ENCODE results near the gene AFAP1.

Gene AFAP1, protein sequence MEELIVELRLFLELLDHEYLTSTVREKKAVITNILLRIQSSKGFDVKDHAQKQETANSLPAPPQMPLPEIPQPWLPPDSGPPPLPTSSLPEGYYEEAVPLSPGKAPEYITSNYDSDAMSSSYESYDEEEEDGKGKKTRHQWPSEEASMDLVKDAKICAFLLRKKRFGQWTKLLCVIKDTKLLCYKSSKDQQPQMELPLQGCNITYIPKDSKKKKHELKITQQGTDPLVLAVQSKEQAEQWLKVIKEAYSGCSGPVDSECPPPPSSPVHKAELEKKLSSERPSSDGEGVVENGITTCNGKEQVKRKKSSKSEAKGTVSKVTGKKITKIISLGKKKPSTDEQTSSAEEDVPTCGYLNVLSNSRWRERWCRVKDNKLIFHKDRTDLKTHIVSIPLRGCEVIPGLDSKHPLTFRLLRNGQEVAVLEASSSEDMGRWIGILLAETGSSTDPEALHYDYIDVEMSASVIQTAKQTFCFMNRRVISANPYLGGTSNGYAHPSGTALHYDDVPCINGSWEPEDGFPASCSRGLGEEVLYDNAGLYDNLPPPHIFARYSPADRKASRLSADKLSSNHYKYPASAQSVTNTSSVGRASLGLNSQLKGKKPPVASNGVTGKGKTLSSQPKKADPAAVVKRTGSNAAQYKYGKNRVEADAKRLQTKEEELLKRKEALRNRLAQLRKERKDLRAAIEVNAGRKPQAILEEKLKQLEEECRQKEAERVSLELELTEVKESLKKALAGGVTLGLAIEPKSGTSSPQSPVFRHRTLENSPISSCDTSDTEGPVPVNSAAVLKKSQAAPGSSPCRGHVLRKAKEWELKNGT

DNA sequence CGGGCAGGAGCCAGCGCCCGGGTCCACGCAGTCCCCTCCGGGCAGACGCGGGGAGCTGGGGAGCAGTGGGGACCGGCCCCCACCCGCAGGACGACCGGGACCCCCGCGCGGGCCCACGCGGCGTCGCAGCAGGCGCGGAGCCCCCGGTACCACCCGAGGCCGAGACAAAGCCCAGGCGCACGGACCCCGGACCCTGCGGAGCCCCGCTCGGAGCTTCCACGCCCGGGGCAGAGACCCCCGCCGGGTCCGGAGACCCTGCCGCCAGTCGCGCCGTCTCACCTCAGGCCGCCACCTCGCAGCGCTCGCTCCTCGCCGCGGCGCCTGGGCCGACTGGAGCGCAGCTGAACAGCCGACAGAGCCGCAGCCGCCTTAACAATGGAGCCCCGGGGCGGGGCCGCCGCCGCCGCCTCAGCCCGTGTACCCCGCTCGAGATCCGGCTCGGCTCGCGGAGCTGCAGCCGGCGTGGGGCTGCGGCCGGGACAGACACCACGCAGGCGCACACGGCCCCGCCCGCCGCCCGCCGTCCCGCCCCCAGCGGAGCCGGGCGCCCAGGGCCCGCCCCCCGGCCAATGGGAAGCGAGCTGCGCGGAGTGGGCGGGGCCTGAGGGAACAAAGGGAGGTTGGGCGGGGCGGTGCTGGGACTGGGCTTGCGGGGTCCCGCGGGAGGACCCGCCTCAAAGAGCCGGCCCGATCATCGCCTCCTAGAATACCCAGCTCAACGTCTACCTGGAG, at the start of gene AFAP1:
Gene AFAP1, minus strand, starts transcription at position 485 of the 732 bp plus-strand sequence. CDS start 67,783 bp downstream, outside the sequence.
- Histone ChIP-seq H4K20me1 (peaks cover 0 to 40% (median 8%) of the 10 kb centered on the region in 11 experiments; a peak in 9 of 22 replicates), H3K27me3 (peaks cover 15 to 37% (median 26%) of the 10 kb centered on the region in 11 experiments), H3K9ac (peak within 1 kb of the TSS; percentile 77 to 91 (median 86)), H3K27ac (peak within 1 kb of the TSS; percentile 59 to 82 (median 79); a peak in 21 of 22 replicates), H3K4me3 (peak within 1 kb of the TSS; percentile 72 to 88 (median 82)), H3K4me1 (peaks cover 16 to 36% (median 21%) of the 10 kb centered on the region in 10 experiments), H3K36me3 (no peaks in the 10 kb centered on the region), H3K9me3 (replicated peaks in 1 of 11) (no peaks in the 10 kb centered on the region), H3K4me2 (peak within 1 kb of the TSS; percentile 97 to 100 (median 99))
- TF ChIP-seq Cebpa-rat (IDR thresholded peaks at IDR 0.05): no peak

DNA sequence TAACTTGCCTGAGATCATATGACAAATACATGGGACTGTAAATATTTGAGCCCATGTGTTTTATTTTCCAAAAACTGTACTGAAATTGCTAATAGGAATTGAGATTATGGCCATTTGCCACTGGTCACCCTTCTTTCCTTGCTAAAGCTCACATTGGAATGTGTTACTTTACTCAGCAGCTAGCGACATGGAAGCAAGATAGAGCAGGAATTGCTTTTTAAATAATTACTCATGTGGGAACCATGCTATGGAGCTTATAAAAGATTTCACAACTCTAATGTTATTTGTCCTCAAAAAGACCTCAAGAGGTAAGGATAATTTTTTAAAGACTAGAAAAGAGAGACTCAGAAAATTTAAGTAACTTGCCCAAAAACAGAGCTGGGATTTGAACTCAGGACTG, 48.8 kb upstream of the AFAP1 start:
- no peak overlapping the region for H3K27ac ChIP-seq
- TF ChIP-seq Cebpa-rat (IDR thresholded peaks at IDR 0.05): no peak

DNA sequence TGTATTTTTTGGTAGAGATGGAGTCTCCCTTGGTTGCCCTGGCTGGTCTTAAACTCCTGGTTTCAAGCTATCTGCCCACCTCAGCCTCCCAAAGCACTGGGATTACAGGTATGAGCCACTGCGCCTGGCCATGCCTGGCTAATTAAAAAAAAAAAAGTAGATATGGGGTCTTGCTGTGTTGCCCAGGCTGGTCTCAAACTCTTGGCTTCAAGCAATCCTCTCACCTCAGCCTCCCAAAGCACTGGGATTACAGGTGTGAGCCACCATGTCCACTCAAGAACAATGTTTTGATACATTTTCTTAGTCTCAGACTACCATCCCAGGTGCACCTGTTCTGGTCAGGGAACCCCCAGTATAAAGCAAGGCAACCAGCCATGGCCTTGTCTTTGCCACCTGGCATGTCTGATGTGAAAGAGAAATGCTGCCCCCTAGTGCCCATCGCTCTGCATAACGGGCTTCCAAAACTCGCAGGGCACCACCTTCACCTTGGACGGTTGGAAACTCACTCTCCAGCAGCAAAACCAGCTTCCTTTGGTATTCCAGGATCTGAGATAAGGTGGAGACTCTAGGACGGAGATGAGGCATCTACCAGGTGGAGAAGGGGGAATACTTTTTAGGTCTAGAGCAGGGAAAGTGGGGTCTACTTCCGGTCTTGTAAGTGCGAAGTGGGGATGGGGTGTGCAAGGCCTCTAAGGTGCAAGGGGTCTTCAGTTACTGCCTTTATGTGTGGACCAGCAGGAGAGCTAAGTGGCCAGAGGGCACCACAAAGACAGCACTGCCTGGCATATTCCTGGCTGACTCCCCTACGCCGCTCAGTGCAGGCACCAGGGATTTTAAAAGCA, 47.7 kb upstream of the AFAP1 start:
- Histone ChIP-seq H3K9ac (no peak overlapping the region), H4K20me1 (peaks cover 0 to 13% (median 0%) of the 10 kb centered on the region in 11 experiments; a peak in 5 of 22 replicates), H3K9me3 (replicated peaks in 1 of 11) (peaks cover 0 to 8% (median 0%) of the 10 kb centered on the region in 11 experiments; a peak in 3 of 22 replicates), H3K27me3 (peaks cover 0 to 16% (median 0%) of the 10 kb centered on the region in 11 experiments; a peak in 7 of 22 replicates), H3K36me3 (no peaks in the 10 kb centered on the region), H3K4me3 (no peak overlapping the region), H3K4me2 (peak overlapping the region in 5 of 11 experiments; percentile 76 to 89 (median 89); a peak in 5 of 22 replicates), H3K4me1 (peaks cover 12 to 27% (median 20%) of the 10 kb centered on the region in 10 experiments), H3K27ac (no peak overlapping the region)
- TF ChIP-seq Cebpa-rat (IDR thresholded peaks at IDR 0.05): no peak

More for the DNA sequence above, 48.8 kb upstream of the AFAP1 start:
- Histone ChIP-seq H3K27me3 (peaks cover 0 to 16% (median 0%) of the 10 kb centered on the region in 11 experiments; a peak in 7 of 22 replicates), H3K36me3 (no peaks in the 10 kb centered on the region), H3K4me2 (no peak overlapping the region), H3K9me3 (replicated peaks in 1 of 11) (peaks cover 0 to 8% (median 0%) of the 10 kb centered on the region in 11 experiments; a peak in 3 of 22 replicates), H3K4me3 (no peak overlapping the region), H3K4me1 (peaks cover 20 to 37% (median 30%) of the 10 kb centered on the region in 10 experiments), H3K9ac (no peak overlapping the region), H4K20me1 (peaks cover 0 to 18% (median 0%) of the 10 kb centered on the region in 11 experiments; a peak in 5 of 22 replicates)

DNA sequence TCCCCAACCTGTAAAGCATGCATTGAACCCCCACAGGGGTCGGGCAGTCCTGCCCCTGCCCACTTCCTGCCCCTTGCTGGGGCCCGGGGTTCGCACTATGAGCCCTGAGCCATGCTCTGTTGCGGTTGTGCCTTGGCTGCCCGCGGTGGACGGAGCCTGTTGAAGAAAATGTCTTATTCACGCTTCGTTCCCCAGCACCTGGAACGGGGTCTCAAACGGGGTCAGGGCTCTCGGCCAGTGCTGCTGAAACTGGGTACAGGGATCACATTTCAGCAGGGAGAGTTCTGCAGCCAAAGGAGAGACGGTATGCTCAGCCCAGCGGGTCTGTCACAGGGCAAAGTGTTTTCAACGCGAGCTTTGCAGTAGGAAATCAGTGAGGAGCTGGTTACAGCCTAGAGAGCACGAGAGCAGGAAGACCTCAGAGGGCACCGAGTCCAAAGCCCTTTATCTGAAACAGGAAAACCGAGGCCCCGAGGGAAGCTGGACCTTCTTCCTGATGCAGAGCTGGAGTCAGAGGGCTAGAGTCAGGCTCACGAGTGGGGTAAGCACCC, 46.3 kb upstream of the AFAP1 start:
- Histone ChIP-seq H3K27ac (no peak overlapping the region), H4K20me1 (peaks cover 0 to 12% (median 0%) of the 10 kb centered on the region in 11 experiments; a peak in 5 of 22 replicates), H3K4me3 (peak overlapping the region in 4 of 10 experiments; percentile 3 to 41 (median 24); a peak in 5 of 20 replicates), H3K4me2 (peak overlapping the region; percentile 64 to 89 (median 82)), H3K9me3 (replicated peaks in 1 of 11) (peaks cover 0 to 8% (median 0%) of the 10 kb centered on the region in 11 experiments; a peak in 3 of 22 replicates), H3K9ac (peak overlapping the region in 7 of 11 experiments; percentile 10 to 61 (median 20); a peak in 7 of 22 replicates), H3K36me3 (no peaks in the 10 kb centered on the region), H3K27me3 (peaks cover 0 to 16% (median 0%) of the 10 kb centered on the region in 11 experiments; a peak in 6 of 22 replicates), H3K4me1 (peaks cover 12 to 25% (median 20%) of the 10 kb centered on the region in 10 experiments)
- no peak for TF ChIP-seq Cebpa-rat (IDR thresholded peaks at IDR 0.05)

DNA sequence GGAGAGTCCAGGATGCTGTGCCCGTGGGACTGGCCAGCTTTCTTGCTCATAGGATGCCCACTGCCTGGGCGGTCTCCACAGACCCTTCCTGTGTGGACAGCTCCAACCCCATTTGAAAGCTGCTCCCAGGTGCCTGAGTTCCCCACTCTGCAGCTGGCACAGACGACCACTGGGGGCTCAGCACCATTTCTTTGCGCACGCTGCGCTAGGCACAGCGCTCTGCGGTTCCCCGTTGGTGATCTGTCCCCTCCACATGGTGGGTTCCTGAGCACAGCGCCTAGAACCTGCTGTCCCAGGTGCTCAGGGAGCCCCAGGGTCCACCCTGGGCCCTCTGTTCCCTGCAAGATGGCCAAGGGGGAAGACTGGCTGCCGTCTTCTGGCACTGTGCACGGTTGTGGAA, 45.4 kb upstream of the AFAP1 start:
- Histone ChIP-seq H3K4me1 (peaks cover 12 to 25% (median 20%) of the 10 kb centered on the region in 10 experiments), H3K27ac (no peak overlapping the region), H3K4me3 (no peak overlapping the region), H3K36me3 (no peaks in the 10 kb centered on the region), H3K27me3 (peaks cover 0 to 16% (median 0%) of the 10 kb centered on the region in 11 experiments; a peak in 6 of 22 replicates), H3K9ac (0 out of 22 replicates have a peak overlapping the region, but pooled peaks of 1 of the 11 experiments have one; percentile 61), H4K20me1 (peaks cover 0 to 12% (median 0%) of the 10 kb centered on the region in 11 experiments; a peak in 5 of 22 replicates), H3K9me3 (replicated peaks in 1 of 11) (peaks cover 0 to 8% (median 0%) of the 10 kb centered on the region in 11 experiments; a peak in 3 of 22 replicates), H3K4me2 (peak overlapping the region in 8 of 11 experiments; percentile 64 to 89 (median 86); a peak in 13 of 22 replicates)
- no peak for TF ChIP-seq Cebpa-rat (IDR thresholded peaks at IDR 0.05)

DNA sequence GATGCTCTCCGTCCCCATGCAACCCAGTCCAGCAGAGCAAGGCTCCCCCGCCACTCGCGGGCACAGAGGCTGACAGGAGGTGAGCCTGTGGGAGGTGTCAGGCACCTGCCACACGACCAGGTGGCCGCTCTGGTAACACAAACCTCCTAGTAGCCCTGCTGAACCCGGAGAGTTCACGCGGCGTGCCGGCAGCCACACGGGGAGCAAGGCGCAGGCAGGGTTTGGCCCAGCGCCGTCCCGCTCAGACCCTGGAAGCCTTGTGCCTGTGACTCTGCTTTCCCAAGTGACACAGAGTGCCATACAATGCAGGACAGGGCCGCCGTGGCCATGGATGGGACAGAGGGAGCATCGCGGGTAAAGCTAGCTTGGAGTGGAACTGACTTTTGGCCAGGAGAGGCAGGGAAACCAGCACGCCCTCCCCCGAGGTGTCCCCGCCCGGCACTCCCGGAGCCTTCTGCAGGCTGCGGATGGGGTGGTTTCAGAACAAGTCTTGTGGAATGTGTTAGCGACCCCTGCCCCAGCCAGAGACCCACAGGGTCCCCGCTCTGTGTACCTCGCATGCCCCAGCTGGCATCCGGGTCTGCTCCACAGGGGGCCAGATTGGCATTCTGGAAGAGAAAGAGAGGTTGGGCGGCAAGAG, 44.7 kb upstream of the AFAP1 start:
- peaks cover 0 to 16% (median 0%) of the 10 kb centered on the region in 11 experiments; a peak in 6 of 22 replicates for H3K27me3 ChIP-seq
- peaks cover 0 to 12% (median 0%) of the 10 kb centered on the region in 11 experiments; a peak in 5 of 22 replicates for H4K20me1 ChIP-seq
- TF ChIP-seq Cebpa-rat (IDR thresholded peaks at IDR 0.05): no peak
- no peak overlapping the region for H3K9ac ChIP-seq
- H3K4me1 ChIP-seq: peaks cover 12 to 25% (median 20%) of the 10 kb centered on the region in 10 experiments
- no peak overlapping the region for H3K27ac ChIP-seq
- no peak overlapping the region for H3K4me2 ChIP-seq
- H3K4me3 ChIP-seq: no peak overlapping the region
- H3K9me3 ChIP-seq (replicated peaks in 1 of 11): peaks cover 0 to 4% (median 0%) of the 10 kb centered on the region in 11 experiments; a peak in 2 of 22 replicates
- H3K36me3 ChIP-seq: no peaks in the 10 kb centered on the region

DNA sequence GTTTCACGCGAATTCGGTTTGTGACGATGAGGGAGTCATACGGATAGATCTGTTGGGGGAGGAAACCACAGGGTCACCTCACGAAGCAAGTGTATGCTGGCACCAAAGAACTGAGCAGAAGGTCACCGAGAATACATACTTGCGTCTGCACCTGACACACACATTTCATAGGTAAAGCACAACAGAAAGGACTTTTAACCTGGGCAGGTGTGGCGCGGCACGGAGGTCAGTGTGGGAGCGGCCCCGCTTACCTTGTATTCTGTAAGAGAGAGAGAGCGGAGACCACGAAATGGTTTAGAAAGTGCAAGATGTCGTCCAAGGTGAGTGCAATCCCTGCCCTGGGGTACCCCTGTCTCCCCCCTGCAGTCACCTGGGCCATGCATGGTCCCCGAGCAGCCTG, 43.6 kb upstream of the AFAP1 start:
- Histone ChIP-seq H4K20me1 (peaks cover 0 to 12% (median 0%) of the 10 kb centered on the region in 11 experiments; a peak in 6 of 22 replicates), H3K27me3 (peaks cover 0 to 16% (median 0%) of the 10 kb centered on the region in 11 experiments; a peak in 6 of 22 replicates), H3K4me2 (no peak overlapping the region), H3K4me1 (peaks cover 12 to 25% (median 20%) of the 10 kb centered on the region in 10 experiments), H3K36me3 (no peaks in the 10 kb centered on the region), H3K27ac (no peak overlapping the region), H3K4me3 (no peak overlapping the region), H3K9ac (no peak overlapping the region), H3K9me3 (replicated peaks in 1 of 11) (no peaks in the 10 kb centered on the region)
- no peak for TF ChIP-seq Cebpa-rat (IDR thresholded peaks at IDR 0.05)

Data from BLaER1 treated with 17β-estradiol and CSF1 and Interleukin-3, amounts not matched to agents 10 nM and 100 nM (cell line).